AG08396 (cell line): ENCODE data around the gene ACRBP.

Experiments
- DNase-seq: peaks from one replicate; pipeline ENCODE4 v3.0.0; 2012; ENCODE audit warnings: low spot score, mixed read lengths

The ACRBP gene

DNA sequence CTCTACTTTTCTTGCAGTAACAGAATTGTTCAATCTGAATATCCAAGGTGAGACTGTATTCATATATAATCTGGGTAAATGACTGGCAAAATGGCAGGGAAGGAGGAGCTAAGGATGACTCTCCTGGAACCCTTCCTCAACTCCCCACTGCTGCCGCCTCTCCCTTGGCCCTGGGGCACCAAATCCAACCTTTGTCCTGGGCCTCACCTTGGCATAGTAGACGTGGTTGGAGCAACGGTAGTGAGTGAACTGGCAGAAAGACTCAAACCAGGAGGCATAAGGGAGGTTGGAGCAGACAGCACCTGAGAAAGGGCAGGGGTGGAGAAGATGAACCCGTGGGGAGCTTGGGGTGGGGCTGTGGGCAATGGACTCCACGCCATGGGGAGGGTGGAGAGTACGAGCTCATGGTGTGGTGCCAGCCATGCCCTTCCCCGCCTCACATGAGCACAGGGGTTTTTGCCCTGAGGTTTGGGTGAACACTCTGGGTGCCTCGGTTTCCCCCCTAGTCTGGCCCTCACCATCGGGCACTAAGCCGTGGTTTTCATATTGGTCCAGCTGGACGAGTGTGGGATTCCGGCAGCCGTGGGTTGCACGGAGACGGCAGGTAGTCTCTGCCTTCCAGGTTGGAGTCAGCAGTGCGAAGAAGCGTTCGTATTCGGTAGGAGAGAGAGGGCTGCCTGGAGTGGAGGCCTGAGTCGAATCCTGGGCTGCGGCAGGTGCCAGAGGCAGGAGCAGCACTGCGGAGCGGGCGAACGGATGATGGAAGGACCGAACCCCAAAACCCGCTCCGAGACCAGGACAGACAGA is 753 bp downstream of the ACRBP start:
- no peak for DNase-seq

DNA sequence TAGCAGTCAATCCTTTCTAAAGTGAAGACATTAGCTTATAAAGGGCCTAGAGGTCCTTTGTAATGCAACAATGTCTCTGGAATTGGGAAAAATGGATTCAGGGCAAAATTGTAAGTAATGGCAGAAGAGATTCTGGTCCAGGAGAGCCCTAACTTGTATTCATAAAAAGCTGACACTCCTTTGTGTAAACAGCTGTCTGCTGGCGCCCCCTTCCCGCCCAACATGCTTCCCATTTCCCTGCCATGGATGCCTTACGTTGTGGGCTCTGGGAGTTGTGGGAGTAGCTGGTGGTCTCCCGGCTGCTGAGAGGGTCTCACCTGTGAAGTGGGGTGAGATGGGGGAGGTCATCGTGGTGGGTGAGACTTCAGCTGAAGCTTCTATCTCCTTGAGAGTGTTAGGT is 2.3 kb downstream of the ACRBP start:
- no peak for DNase-seq

DNA sequence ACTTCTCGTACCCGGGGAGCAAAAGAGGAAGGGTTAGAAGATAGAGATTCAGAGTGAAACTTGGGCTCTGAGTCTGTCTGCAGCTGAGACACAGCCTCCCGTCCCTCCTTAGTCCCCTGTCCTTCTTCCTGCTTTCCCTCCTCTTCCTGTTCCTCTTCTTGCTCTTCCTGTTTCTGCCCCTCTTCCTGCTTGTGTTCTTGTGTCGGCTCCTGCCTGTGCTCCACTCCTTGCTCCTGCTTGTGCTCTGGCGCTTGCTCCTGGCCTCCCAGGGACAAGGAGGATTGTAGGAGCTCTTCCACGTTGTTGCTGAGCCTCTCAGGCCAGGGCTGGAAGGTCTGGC is 3.0 kb downstream of the ACRBP start:
- no peak for DNase-seq

DNA sequence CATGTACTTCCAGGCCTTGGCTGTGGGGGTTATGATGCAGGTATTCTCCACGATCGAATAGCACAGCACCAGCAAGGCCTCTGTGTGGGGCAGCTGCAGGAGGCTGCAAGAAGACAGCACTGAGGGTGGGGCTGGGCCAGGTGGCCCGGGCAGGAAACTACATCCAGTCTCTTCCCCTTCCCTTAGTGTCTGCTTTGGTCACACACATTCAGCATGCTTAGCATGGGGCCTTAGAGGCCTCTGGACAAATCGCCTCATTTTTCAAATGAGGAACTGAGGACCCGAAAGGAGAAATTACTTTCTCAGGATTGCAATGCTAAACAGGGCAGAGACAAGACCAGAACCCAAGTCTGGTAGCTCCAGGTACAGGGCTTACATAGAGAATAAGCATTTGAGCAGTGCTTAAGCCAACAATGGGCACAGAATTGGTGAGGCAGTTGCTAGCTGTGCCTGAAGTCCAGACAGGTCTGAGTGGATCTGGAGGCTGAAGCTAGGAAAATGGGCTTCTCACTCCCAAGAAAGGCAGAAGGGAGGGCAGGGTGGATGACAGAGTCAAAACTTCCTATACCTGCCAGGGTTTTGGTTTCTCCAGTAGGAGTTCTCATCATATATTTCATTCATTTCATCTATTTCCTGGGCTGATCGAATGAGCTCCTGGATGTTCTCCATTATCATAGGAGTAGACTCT is 3.5 kb downstream of the ACRBP start:
- no peak for DNase-seq

DNA sequence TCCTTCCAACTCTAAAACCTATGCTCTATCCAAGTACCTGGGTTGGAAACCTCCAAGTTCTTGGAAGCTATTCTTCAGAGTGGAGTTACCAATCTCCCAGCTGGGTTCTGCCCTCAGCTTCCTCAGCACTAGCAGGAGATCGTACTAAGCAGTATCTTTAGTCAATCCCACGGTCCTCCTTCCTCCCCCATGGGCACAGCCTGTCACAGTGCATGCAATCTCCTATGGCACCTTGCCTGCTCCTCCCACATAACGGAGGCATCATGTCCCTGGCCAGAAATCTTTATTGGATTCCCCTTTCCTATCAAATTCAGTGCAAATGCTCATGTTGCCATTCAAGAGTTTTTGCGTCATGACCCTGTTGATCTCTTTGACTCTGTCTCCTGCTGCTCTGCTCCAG is 6.1 kb downstream of the ACRBP start:
- DNase-seq, result no peak

DNA sequence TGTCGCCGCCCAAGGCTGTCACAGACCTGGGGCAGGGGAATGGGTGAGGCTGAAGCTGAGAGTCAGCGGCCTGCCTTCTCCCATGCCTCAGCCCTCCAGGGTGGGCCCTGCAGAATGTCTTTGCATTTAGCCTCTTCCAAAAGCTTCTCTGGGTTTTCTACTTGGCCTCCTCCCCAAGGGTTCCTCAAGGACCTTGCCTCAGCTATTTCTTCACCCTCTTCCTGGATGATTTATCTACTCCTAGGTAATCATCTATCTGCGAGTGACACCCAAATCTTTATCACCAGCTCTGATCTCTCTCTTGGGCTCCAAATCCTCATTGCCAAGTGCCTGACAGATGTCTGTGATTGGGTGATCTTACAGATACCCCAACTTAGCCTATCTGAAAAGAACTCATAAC is 6.7 kb downstream of the ACRBP start:
- no peak for DNase-seq

DNA sequence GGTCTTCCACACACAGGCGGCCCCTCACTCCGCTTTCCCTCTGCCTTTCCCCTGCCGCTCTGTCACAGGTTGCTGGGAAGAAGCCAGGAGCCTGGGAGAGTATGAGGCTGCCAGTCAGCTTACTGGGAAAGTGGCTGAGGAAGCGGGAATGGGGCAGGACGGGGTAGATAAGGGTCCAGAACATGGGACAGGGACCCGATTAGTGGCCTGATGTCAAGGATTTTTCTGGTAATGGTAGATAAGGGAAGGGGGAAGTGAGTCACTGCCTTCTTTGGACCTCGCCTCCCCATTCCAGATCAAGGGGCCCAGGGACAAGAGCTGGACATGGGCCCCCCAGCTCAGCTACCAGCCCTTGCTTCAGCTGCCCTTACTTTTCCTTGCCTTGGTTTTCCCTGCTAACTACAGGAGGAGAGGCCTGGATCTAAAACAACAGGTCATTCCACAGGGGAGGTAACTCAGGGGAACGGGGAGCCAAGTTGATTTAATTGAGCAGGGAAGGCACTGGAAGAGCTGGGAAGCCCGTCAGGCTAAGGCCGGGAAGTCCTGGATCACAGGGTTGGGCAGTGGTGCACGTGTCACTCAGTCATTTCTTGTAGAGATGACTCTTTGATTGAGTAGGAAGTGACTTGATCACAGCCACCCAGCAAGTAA is 8.0 kb downstream of the ACRBP start:
- DNase-seq, result no peak

DNA sequence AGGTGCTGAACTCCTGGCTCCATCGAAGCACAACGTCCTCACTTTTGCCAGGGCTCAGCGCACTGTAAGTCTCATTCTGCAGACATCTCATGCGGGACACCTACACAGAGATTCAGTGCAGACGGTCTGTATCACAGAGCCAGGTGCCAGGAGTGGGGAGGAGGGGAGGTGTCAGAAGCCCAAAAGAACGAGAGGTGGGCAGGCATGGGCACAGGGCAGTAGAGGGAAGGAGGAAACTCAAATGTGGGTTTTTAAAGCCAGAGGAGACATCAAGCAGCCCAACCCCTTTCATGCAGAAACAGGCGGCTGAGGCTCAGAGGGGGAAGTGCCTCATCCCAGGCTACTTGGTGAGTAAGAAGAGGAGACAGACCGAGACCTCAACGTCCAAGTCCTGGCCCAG is 8.9 kb downstream of the ACRBP start:
- no peak for DNase-seq

DNA sequence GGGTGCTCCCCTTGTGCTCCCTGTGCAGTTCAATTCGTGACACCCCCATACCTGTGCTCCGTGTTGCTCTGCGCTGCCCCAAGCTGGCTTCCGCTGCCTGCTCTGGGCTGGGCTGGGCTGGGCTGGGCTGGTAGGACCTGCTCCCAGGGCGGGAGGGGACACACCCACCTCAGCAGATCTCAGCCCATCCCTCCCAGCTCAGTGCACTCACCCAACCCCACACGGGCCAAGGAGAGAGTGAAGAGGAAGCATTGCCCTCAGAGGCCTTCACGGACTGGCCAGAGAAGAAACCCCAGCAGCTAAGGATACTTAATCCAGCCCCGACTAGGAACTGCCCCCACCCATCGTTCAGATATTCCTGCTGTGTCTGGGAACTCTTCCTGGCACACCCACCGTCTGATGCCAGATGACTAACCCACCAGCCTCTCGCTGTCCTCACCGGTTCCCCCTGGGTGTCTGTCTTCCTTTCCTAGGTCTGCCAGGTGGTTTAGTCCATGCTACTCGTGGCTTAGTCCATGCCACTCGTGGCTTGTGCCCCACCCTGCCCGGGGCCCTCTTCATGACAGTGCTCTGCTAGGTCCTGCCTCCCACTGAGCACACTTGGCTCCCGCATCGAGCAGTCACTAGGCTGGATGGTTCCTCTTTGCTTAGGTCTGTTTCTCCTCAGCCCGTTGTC is 11.2 kb downstream of the ACRBP start, which contains the start of gene LPAR5:
TSS of gene LPAR5 (minus strand) at position 104 of the 676 bp plus-strand sequence. CDS start 14,711 bp downstream, outside the sequence.
- no peak for DNase-seq

DNA sequence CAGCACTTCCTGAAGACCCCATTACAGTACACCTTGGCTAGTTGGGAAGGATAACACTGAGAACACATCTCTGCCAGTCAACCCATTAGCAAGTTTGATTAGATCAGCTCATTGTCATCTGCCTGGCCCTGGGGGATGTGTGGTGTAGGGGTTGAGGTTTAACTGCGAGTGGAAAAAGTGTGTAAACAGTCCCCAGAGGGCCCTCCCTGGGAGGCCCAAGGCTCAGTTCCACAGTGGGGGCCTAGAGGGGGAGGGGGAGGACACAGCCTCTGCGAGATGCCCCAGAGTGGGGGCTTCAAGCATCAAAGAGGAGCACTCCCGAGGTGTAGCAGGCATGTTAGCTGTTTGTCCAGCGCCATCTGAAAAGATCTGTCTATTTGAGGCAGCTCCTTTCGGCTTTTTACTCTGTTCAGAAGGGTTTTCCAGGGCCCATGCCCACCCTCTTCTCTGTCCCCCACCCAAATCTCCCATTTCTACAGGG is 11.8 kb downstream of the ACRBP start:
- DNase-seq, result no peak

DNA sequence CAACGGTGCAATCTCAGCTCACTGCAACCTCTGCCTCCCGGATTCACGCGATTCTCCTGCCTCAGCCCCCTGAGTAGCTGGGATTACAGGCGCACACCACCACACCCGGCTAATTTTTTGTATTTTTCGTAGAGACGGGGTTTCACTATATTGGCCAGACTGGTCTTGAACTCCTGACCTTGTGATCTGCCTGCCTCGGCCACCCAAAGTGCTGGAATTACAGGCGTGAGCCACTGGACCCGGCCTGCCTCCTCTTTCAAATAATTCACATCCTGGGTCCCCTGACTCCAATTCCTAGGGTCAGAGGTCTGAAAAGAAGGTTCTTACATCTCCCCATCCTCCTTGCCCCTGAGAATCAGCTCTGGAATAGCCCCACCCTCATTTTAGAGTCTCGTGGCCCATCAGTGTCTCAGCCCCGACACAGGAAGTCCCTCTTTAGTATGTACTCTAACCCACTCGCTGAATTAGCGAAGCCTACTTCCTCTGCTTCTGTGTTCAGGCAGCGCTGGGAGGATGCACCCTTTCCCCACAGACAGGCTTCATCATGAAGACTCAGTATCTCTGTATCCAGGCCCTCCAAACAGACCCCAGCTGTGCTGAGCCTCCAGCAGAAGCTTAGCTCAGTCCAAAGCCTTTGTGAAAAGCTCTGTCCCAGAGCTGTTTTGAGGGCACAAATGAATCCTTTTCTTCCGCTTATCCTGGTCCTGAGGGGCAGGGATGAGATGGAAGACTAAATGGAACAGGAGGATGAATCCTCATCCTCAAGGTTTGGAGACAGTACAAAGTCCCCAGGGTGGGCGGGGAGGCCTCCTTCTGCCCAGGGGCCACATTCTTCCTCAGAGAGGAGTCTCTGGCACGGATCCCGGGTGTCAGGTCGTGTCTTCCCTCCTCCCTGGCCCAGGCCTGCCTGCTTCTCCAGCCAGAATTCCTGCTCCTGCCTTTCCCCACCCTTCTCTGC is 14.9 kb downstream of the ACRBP start:
- DNase-seq, result no peak

DNA sequence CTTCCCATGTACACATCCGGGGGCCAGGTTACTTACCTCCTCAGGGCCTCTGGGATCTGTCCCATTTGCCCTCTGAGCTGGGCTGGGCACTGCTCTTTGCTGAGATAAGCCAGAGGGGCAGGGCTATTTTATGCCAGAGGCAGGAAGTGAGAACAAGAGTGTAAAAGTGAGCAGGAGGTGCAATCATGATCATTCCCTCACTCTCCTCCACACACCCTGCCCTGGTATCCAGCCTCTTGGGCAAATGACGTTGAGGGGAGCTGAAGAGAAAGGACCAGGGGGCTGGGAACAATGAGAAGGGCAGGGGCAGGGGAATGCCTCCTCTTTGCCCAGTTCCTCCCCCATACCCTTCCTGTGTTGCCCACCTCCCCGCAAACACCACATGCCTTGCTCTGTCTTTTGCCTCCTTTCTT is 15.7 kb downstream of the ACRBP start:
- no peak for DNase-seq

DNA sequence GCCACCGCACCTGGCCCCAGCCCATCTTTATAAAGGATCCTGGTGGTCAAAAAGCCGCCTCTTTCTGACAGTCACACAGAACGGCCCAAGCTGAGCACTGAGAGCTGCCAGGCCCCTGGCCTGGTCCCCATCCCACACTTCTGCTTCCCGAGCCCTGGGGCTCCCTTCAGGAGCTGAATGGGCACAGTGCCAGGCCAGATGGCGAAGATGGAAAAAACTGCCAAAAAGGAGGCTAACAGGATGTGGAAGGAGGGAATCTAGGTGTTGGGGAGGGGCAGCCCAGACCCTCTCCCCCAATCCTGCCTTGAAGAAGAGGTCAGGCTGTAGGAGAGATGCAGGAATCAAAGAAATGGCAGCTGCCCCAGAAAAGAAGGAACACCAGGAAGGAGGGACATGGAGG is 16.5 kb downstream of the ACRBP start:
- DNase-seq, result no peak

DNA sequence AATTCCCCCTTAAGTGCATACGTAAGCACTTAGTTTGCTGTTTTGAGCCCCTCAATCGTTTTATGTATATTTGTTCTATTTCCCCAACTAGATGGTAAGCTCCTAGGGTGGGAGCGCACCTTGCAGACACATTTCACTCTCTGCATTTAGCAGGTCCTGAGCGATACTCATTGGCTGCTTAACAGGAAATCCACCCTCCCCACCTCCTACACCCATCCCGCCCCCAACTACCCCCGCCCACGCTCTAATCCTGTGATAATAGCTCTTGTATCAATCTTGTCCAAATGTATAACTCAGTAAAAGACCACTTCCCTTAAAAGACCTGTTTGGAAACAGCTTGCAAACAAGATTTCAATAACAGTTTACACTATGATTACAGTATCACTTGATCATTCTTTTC is 19.6 kb downstream of the ACRBP start:
- no peak for DNase-seq

DNA sequence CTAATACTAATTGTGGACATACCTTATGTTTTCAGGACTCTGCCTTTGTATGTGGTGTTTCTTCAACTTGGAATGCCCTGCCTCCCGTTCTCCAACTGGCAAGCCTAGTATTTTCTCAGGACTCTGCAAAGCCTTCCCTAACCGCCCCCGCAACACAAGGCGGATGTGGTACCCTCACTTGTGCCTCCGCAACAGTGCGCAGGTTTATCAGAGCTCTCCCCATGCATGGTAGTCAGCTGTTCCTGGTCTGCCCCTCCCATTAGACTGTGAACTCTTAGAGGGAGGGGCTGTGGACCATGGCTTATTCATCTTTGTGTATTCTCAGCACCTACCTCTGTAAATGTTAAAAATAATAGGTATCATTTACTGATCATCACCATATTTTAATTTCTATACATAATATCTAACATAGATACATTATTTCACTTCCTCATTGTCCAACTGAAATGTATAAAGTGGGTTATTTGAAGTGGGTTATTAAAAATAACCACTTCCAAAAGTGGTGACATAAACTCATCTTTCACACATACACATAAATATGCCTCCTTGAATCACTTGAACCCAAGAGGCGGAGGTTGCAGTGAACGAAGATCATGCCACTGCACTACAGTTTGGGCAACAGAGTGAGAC is 20.5 kb downstream of the ACRBP start:
- DNase-seq, result no peak

DNA sequence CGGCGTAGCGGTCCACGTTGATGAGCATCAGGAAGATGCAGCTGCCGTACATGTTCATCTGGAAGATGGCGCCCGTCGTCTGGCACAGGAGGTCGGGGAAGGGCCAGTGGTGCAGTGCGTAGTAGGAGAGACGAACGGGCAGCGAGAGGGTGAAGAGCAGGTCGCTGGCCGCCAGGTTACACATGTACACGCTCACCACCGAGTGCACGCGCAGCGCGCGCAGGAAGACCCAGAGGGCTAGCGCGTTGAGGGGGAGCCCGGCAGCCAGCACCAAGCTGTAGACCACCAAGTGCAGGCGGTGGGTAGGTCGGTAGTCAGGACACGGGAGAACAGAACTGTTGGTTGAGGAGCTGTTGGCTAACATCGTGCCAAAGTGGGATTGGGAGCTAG is 26.4 kb downstream of the ACRBP start:
- DNase-seq, result no peak

DNA sequence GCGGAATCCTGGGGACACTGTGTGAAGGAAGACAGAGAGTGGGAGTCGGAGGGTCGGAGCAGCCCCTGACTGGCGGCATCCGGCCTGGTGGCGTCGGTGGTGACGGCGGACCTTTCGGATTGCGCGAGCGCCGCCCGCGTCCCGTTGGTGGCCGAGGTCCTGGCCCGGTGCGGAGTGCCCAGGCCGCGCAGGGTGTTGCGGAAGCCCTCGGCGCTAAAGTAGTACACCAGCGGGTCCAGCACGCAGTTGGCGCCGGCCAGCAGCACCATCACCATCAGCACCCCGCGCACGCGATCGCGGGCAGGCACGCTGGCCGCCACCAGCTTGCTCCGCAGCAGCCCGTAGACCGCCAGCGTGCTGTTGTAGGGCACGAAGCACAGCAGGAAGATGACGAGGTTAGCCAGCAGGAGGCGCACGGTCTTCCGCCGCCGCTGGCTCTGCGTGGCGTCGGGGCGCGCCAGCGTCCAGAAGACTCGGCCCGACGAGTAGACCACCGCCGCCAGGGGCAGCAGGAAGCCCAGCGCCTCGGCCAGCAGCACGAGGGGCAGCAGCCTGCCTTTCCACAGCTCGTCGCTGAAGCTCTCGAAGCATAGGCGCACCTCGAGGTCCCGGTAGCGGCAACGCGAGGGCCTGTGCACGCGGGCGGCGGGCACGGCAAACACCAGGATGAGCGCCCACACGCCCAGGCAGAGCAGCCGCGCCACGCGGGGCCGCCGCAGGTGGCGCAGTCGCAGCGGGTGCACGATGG is 26.9 kb downstream of the ACRBP start:
- DNase-seq, result no peak

DNA sequence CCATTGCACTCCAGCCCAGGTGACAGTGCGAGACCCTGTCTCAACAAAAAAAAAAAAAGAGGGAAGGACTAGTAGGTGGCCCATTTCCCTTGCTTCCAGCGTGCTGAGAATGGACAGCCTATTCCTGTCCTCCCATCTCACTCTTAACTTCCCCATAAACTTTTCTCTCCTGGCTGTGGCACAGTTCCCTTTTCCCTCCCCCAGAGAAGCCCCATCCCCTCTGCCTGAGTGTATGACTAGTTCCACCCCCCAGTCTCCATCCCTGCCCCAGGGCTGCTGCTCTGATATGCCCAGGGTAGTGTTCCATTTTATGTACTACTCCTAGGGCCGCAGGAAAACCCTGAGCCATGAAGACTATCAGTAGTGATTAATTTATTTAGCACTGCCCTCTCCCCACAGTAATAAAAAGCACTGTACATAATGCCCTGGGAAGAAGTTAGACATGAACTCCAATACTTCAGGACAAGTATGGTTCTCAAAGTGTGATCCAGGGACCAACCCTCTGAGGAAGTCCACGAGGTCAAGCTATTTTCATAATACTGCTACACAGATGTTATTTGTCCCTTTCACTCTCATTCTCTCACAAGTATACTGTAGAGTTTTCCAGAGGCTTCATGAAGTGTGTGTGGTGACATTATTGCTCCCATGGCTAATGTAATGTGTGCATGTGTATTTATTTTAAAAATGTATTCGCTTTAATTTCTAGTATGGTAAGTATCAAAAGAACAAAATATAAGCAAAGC is 28.6 kb downstream of the ACRBP start:
- no peak for DNase-seq

DNA sequence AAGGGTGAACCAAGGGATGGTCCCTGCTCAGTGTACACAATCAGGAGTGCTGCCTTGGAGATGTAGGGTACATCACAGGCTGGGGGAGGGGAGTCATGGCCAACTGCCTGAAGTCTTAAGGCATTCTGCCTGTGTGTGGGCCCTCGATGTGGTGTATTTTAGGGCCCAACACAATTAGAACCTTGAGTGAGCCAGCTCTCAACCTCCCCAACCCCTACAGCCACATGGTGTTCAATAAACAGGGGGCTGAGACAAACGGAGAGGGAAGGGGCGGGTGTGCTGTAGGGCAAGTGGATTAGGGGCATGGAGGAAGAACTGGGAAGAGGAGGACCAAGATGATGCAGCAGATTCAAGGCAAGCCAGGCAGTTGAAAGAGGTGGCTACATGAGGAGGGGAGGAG is 31.4 kb downstream of the ACRBP start:
- DNase-seq, result no peak
